BE2C (cell line): ENCODE results near the gene FXYD5.

Experiments used
- DNase-seq: peaks from one replicate; pipeline ENCODE4 v3.0.0-alpha.2; 2020
- H3K27me3 ChIP-seq: fragments of 250-450 bp; sonication (Bioruptor Pico); 2 replicates; pipeline ENCODE4 v1.5.1; 2020; ENCODE audit warnings: mild to moderate bottlenecking
- H3K36me3 ChIP-seq: fragments of 250-450 bp; sonication (Bioruptor Pico); 2 replicates; pipeline ENCODE4 v1.5.1; 2020; ENCODE audit warnings: mild to moderate bottlenecking
- H3K4me1 ChIP-seq: fragments of 250-450 bp; sonication (Bioruptor Pico); 2 replicates; pipeline ENCODE4 v1.5.1; 2020
- H3K4me3 ChIP-seq: 2 replicates; pipeline ENCODE4 v1.5.1; 2011; ENCODE audit warnings: low read depth, low read length
- H3K9me3 ChIP-seq: fragments of 250-450 bp; sonication (Bioruptor Pico); 2 replicates; pipeline ENCODE4 v1.5.1; 2020
- TF ChIP-seq, protein P1 (sequence below): IDR thresholded peaks from 2 replicates; pipeline ENCODE4 v1.5.1; 2012; ENCODE audit warnings: mild to moderate bottlenecking, low read depth, low read length

The FXYD5 gene

DNA sequence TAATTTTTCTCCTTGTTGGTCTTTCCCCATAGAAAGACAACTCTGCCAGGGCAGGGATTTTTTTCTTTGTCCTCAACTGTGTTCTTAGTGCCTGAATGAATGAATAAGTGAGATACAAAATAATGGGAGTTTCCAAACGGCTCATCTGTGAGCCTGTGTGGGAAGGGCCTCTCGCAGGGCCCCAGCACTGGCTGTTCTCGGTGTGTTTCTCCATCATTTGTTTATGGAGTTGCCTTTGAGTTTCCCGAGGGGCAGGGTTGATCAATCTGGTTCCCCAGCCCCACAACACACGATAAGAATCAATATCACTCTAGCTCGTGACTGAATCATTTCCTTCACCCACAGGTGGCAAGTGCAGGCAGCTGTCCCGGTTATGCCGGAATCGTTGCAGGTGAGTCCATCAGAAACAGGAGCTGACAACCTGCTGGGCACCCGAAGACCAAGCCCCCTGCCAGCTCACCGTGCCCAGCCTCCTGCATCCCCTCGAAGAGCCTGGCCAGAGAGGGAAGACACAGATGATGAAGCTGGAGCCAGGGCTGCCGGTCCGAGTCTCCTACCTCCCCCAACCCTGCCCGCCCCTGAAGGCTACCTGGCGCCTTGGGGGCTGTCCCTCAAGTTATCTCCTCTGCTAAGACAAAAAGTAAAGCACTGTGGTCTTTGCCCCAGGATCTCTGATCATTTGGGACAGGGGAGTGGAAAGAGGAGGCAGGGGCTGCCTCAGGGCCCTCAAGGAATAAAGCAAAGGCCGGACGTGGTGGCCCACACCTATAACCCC lies 14.9 kb downstream of the FXYD5 start:
- Histone ChIP-seq H3K36me3 (no peaks in the 10 kb centered on the region), H3K4me1 (no peaks in the 10 kb centered on the region), H3K4me3 (no peak overlapping the region), H3K27me3 (no peaks in the 10 kb centered on the region), H3K9me3 (no peaks in the 10 kb centered on the region)
- DNase-seq, result no peak
- TF ChIP-seq, protein P1, sequence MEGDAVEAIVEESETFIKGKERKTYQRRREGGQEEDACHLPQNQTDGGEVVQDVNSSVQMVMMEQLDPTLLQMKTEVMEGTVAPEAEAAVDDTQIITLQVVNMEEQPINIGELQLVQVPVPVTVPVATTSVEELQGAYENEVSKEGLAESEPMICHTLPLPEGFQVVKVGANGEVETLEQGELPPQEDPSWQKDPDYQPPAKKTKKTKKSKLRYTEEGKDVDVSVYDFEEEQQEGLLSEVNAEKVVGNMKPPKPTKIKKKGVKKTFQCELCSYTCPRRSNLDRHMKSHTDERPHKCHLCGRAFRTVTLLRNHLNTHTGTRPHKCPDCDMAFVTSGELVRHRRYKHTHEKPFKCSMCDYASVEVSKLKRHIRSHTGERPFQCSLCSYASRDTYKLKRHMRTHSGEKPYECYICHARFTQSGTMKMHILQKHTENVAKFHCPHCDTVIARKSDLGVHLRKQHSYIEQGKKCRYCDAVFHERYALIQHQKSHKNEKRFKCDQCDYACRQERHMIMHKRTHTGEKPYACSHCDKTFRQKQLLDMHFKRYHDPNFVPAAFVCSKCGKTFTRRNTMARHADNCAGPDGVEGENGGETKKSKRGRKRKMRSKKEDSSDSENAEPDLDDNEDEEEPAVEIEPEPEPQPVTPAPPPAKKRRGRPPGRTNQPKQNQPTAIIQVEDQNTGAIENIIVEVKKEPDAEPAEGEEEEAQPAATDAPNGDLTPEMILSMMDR, result no peak

DNA sequence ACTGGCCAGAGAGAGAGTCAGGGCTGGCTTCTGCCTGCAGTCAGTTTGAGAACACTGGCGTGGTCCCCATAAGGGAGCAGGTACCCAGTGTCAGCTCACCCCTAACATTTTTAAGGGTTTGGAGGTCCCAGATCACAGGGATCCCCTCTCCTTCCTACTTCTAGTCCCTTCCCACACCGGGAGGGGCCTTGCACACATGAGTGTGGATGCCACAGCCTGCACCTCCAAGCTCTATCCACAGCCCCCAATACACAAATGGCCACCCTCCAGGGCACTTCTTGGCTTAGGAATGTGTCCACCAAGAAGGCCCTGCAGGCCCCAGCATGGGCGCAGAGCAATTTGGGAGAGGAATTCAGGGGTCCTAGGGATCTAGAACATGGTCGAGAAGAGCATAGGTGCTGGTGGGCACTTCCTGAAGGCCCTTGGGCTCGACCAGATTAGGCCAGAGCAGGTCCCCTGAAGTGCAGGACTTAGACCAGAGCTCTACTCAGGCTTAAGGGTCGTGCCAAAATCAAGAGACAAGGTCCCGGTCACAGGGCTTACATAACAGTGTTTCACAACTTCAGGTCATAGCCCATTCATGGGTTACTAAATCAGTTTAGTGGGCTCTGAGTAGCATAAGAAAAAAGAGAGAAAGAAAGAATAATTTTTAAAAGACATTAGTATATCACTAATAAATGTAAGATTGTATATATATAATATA lies 16.0 kb downstream of the FXYD5 start:
- H3K4me3 ChIP-seq, result no peak overlapping the region
- DNase-seq, result no peak
- H3K27me3 ChIP-seq, result no peaks in the 10 kb centered on the region
- H3K9me3 ChIP-seq, result no peaks in the 10 kb centered on the region
- H3K36me3 ChIP-seq, result no peaks in the 10 kb centered on the region
- no peaks in the 10 kb centered on the region for H3K4me1 ChIP-seq
- TF ChIP-seq, protein P1, result no peak

DNA sequence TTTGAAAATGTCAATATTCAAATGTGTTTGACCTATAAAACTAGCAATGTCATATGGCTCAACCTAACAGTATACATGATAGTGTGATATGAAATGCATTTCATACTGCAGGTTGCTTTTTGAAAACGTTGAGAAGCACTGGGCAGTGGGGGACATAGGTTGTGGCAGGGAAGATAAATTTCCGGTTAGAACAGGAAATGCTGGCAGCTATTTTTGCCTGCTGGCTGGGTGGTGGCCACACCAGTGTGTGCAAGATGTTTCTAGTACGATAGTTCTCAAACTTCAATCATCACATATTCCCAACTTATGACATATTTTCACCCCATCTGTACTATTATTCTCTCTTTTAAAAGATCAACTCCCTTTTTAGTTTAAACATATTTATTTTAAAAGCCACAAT lies 17.2 kb downstream of the FXYD5 start:
- Histone ChIP-seq H3K4me3 (no peak overlapping the region), H3K27me3 (no peaks in the 10 kb centered on the region), H3K4me1 (no peaks in the 10 kb centered on the region), H3K36me3 (no peaks in the 10 kb centered on the region), H3K9me3 (no peaks in the 10 kb centered on the region)
- TF ChIP-seq, protein P1, result no peak
- no peak for DNase-seq

DNA sequence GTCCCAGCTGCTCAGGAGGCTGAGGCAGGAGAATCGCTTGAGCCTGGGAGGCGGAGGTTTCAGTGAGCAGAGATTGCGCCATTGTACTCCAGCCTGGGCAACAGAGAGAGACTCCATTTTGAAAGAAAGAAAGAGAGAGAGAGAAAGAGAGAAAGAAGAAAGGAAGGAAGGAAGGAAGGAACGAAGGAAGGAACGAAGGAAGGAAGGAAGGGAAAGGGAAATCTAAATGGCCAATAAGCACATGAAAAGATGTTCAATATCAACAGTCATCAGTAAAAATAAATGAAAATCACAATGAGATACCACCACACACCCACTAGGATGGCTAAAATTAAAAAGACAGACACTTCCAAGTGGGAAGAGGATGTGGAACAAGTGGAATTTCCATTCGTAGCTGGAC lies 19.7 kb downstream of the FXYD5 start:
- Histone ChIP-seq H3K36me3 (no peaks in the 10 kb centered on the region), H3K27me3 (no peaks in the 10 kb centered on the region), H3K4me3 (no peak overlapping the region), H3K4me1 (no peaks in the 10 kb centered on the region), H3K9me3 (no peaks in the 10 kb centered on the region)
- DNase-seq, result no peak
- TF ChIP-seq, protein P1, result no peak

DNA sequence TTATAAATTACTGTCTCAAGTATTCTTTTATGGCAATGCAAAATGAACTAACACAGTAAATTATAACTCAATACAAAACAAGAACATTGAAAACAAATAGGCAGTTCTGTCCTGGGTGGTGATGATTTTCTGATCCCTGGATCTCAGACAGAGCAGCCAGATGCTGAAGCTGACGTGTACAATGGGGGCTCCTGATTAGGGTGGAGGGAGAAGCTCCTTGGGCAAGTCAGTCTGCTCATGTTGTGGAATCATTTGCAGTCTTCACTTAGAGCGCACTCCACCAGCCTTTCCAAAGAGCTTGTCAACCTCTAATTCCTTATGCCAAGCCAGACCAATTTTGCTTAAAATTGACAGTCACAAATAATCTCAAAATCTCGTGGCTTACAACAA lies 21.6 kb downstream of the FXYD5 start:
- TF ChIP-seq, protein P1, result no peak
- DNase-seq, result no peak
- no peaks in the 10 kb centered on the region for H3K36me3 ChIP-seq
- H3K4me1 ChIP-seq, result no peaks in the 10 kb centered on the region
- H3K27me3 ChIP-seq, result no peaks in the 10 kb centered on the region
- H3K4me3 ChIP-seq, result no peak overlapping the region
- H3K9me3 ChIP-seq, result no peaks in the 10 kb centered on the region
